ENCODE measurements around the gene OTOGL. TPM values are rescaled to one million over a fixed set of nuclear protein-coding genes. Genes with fewer than 3 reads are reported as not detected.

The OTOGL gene
- total and polyA plus RNA-seq, 12 donors: 0.04 to 0.52 (median 0.13) TPM; not detected in 1

DNA sequence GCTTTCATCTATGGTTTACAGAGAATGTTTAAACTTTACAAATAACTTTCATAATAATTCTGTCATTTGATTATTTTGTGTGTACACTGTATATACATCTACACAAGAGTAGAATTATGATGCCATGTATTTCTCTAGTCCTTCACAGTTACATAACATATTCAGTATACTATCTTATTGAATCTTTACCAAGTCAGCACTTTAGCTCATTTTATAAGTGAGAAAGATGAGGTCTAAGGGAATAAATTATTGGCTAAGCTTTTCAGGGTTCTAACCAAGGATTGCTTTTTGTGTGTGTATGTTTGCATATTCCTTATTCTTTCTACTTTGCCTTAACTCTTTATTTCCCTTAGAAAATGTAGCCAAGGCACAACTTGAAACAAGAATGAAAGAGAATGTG is 260.4 kb downstream of the OTOGL start:
- intact Hi-C loops (cut with DNase I): no loop called here
- TF ChIP-seq POLR2A (IDR thresholded peaks at IDR 0.05): no peak
- H3K27ac ChIP-seq: no peak overlapping the region
- no peak overlapping the region for H3K4me3 ChIP-seq
- H3K27me3 ChIP-seq: no peaks in the 10 kb centered on the region
- H3K36me3 ChIP-seq (replicated peaks in 1 of 2): no peaks in the 10 kb centered on the region
- no peak for DNase-seq
- H3K9me3 ChIP-seq (replicated peaks in 1 of 3): no peaks in the 10 kb centered on the region
- no peaks in the 10 kb centered on the region for H3K4me1 ChIP-seq (replicated peaks in 1 of 2)

DNA sequence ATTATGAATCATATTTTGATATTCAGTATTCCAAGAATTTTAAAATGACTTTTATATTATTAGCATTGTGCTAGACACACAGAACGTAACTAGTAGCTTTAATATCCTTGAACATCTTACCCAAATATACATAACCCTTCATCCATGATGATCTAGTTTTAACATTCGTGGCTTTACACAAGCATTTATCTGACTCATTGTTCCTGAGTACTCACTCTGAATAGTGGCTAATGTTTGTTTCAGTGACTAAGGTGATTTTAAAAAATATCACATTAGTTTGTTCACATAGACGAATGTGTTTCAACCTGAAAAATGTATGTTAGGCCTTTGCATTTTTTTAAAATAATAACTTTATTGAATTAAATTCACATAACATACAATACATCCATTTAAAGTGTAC is 264.7 kb downstream of the OTOGL start:
- no peak overlapping the region for H3K4me3 ChIP-seq
- H3K4me1 ChIP-seq (replicated peaks in 1 of 2): no peaks in the 10 kb centered on the region
- H3K27me3 ChIP-seq: no peaks in the 10 kb centered on the region
- H3K36me3 ChIP-seq (replicated peaks in 1 of 2): no peaks in the 10 kb centered on the region
- DNase-seq: no peak
- WGBS, 4 donors: 68 to 75% (median 71%) methylated on average over 3 of the region's 3 CpGs
- no peak overlapping the region for H3K27ac ChIP-seq
- TF ChIP-seq POLR2A (IDR thresholded peaks at IDR 0.05): no peak
- TF ChIP-seq, protein P1, sequence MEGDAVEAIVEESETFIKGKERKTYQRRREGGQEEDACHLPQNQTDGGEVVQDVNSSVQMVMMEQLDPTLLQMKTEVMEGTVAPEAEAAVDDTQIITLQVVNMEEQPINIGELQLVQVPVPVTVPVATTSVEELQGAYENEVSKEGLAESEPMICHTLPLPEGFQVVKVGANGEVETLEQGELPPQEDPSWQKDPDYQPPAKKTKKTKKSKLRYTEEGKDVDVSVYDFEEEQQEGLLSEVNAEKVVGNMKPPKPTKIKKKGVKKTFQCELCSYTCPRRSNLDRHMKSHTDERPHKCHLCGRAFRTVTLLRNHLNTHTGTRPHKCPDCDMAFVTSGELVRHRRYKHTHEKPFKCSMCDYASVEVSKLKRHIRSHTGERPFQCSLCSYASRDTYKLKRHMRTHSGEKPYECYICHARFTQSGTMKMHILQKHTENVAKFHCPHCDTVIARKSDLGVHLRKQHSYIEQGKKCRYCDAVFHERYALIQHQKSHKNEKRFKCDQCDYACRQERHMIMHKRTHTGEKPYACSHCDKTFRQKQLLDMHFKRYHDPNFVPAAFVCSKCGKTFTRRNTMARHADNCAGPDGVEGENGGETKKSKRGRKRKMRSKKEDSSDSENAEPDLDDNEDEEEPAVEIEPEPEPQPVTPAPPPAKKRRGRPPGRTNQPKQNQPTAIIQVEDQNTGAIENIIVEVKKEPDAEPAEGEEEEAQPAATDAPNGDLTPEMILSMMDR (IDR thresholded peaks at IDR 0.05): no peak
- no peaks in the 10 kb centered on the region for H3K9me3 ChIP-seq (replicated peaks in 1 of 3)
- intact Hi-C loops (cut with DNase I): no loop called here

DNA sequence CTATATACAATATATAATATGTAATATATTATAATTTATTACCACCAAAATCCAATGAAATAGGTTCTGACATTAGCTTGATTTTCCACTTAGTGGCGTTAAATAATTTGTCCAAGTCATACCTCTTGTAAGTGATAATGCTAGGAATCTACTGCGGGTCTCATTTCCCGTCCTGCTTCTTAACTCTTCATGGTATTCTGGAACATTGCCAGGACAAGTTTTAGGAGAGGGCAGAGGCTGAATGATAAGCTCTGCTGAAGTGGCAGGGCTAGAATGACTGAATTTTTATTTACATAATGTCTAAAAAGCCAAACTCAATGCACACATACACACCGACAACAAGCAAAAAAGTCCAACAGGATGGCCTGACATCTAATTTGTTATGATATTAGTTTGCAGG is 274.3 kb downstream of the OTOGL start:
- Histone ChIP-seq H3K9me3 (replicated peaks in 1 of 3) (no peaks in the 10 kb centered on the region), H3K4me1 (replicated peaks in 1 of 2) (no peaks in the 10 kb centered on the region), H3K4me3 (no peak overlapping the region), H3K27ac (no peak overlapping the region), H3K36me3 (replicated peaks in 1 of 2) (no peaks in the 10 kb centered on the region), H3K27me3 (no peaks in the 10 kb centered on the region)
- no peak for TF ChIP-seq POLR2A (IDR thresholded peaks at IDR 0.05)
- TF ChIP-seq, protein P1 (IDR thresholded peaks at IDR 0.05): no peak
- intact Hi-C loops (cut with DNase I): no loop called here
- WGBS, 4 donors: 55 to 71% (median 56%) methylated on average over 4 of the region's 4 CpGs
- no peak for DNase-seq

DNA sequence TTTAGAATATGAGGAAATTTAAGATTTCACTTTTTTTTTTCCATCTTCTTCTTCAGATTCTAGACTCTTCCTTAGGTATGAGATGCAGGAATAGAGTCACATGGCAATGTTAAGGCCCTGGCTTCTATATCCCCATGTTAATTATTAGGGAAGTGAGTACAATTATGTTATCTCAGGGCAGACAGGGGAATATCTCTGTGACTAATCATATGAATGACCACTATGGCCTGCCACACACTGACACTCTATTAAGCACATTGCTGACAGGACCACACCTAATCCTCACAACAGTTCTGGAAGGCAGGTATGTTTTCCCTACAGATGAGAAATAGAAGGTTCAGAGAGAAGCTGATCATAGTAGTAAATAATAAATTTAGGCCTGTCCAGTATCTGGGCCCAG is 275.3 kb downstream of the OTOGL start:
- H3K4me1 ChIP-seq (replicated peaks in 1 of 2): no peaks in the 10 kb centered on the region
- H3K27ac ChIP-seq: no peak overlapping the region
- H3K4me3 ChIP-seq: no peak overlapping the region
- TF ChIP-seq, protein P1 (IDR thresholded peaks at IDR 0.05): no peak
- TF ChIP-seq POLR2A (IDR thresholded peaks at IDR 0.05): no peak
- H3K36me3 ChIP-seq (replicated peaks in 1 of 2): no peaks in the 10 kb centered on the region
- intact Hi-C loops (cut with DNase I): no loop called here
- H3K9me3 ChIP-seq (replicated peaks in 1 of 3): no peaks in the 10 kb centered on the region
- H3K27me3 ChIP-seq: no peaks in the 10 kb centered on the region
- DNase-seq: no peak

DNA sequence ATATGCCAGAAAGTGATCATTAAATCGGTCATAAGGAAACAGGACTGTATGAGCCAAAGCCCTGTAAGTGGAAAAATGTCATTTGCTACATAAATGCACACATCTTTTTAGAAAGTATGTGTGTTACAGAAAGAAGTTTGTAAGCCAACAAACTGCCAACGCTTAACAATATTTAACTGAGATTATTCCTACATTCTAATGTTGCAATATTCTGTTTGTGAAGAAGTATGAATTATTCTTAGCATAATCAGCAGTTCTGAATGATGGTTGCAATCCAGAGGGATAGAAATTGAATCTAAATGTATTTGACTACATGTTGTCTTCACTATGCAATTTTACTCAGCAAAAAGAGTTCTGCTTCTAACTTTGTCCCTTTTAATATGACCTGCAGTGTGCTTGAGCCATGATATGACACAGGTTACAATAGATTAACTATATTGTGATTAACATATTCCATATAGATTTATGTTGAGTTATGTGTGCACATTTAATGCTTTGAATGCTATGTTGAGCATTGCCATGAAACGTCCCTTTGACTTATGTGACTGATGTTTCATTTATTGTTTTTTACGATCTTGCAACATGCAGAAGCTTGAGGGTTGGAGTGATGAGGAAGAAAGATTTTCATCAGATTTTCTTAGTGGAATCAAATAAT is 277.9 kb downstream of the OTOGL start:
- no peak overlapping the region for H3K27ac ChIP-seq
- 71 to 78% (median 77%) methylated on average over 4 of the region's 4 CpGs for WGBS, 4 donors
- DNase-seq: no peak
- intact Hi-C loops (cut with DNase I): no loop called here
- no peaks in the 10 kb centered on the region for H3K36me3 ChIP-seq (replicated peaks in 1 of 2)
- no peaks in the 10 kb centered on the region for H3K4me1 ChIP-seq (replicated peaks in 1 of 2)
- no peaks in the 10 kb centered on the region for H3K27me3 ChIP-seq
- TF ChIP-seq, protein P1 (IDR thresholded peaks at IDR 0.05): no peak
- TF ChIP-seq POLR2A (IDR thresholded peaks at IDR 0.05): no peak
- H3K4me3 ChIP-seq: no peak overlapping the region
- no peaks in the 10 kb centered on the region for H3K9me3 ChIP-seq (replicated peaks in 1 of 3)

All from adrenal gland (tissue), 12 donors.